Neuronal stem cell (in vitro differentiated cells): ENCODE results near the gene HOXC11.

Experiments used
- DNase-seq: peaks from one replicate; pipeline ENCODE4 v3.0.0-alpha.2; 2013; ENCODE audit warnings: low spot score
- H2AFZ ChIP-seq: one replicate; pipeline ENCODE4 v1.6.1; 2013; ENCODE audit warnings: mild to moderate bottlenecking, low read length, inconsistent platforms
- H2AK5ac ChIP-seq: 2 replicates; pipeline ENCODE4 v1.6.1; 2013; ENCODE audit warnings: low read depth, mild to moderate bottlenecking, inconsistent platforms, low read length, moderate library complexity, mixed read lengths
- H2BK120ac ChIP-seq: 2 replicates; pipeline ENCODE4 v1.6.1; 2013; ENCODE audit warnings: low read depth, mild to moderate bottlenecking, inconsistent platforms, low read length, moderate library complexity, mixed read lengths
- H2BK12ac ChIP-seq: one replicate; pipeline ENCODE4 v1.6.1; 2013; ENCODE audit warnings: low read length, inconsistent platforms
- H2BK15ac ChIP-seq: 2 replicates; pipeline ENCODE4 v1.6.1; 2013; ENCODE audit warnings: mild to moderate bottlenecking, low read length, inconsistent platforms, mixed read lengths
- H2BK5ac ChIP-seq: one replicate; pipeline ENCODE4 v1.6.1; 2013; ENCODE audit warnings: inconsistent platforms, mild to moderate bottlenecking, low read length, moderate library complexity
- H3K14ac ChIP-seq: one replicate; pipeline ENCODE4 v1.6.1; 2013; ENCODE audit warnings: low read length, inconsistent platforms
- H3K18ac ChIP-seq: 2 replicates; pipeline ENCODE4 v1.6.1; 2013; ENCODE audit warnings: low read length, inconsistent platforms
- H3K23ac ChIP-seq: 2 replicates; pipeline ENCODE4 v1.6.1; 2013; ENCODE audit warnings: low read depth, mild to moderate bottlenecking, mixed read lengths, low read length, inconsistent platforms; ENCODE audit not compliant: poor library complexity
- H3K27ac ChIP-seq: replicated peaks from 3 replicates; pipeline ENCODE4 v1.5.1; 2013; ENCODE audit warnings: low read length, inconsistent platforms
- H3K27me3 ChIP-seq, 3 experiments: 2 replicates each; pipeline ENCODE4 v1.6.1; 2013; ENCODE audit warnings: low read length in 3 of 3, mild to moderate bottlenecking in 2 of 3, inconsistent platforms in 1 of 3, low read depth in 1 of 3, mixed read lengths in 1 of 3, moderate library complexity in 1 of 3; ENCODE audit not compliant: control insufficient read depth in 3 of 3, insufficient read depth in 3 of 3
- H3K36me3 ChIP-seq, 2 donors: replicated peaks in 1 of 2; 2 replicates each; pipeline ENCODE4 v1.6.1; 2013; ENCODE audit warnings: low read length in 2 of 2; ENCODE audit not compliant: control insufficient read depth in 2 of 2, insufficient read depth in 2 of 2
- H3K4ac ChIP-seq: 2 replicates; pipeline ENCODE4 v1.6.1; 2013; ENCODE audit warnings: inconsistent platforms, mild to moderate bottlenecking, low read length, moderate library complexity
- H3K4me1 ChIP-seq, 2 donors: 1 replicate in 1 of 2; 2 replicates in 1 of 2; pipeline ENCODE4 v1.6.1; 2013; ENCODE audit warnings: low read length in 2 of 2, low read depth in 1 of 2; ENCODE audit not compliant: control insufficient read depth in 2 of 2, insufficient read depth in 1 of 2
- H3K4me2 ChIP-seq: one replicate; pipeline ENCODE4 v1.6.1; 2013; ENCODE audit warnings: mild to moderate bottlenecking, low read length, inconsistent platforms; ENCODE audit not compliant: insufficient read depth, poor library complexity, severe bottlenecking
- H3K4me3 ChIP-seq, 2 donors: 2 replicates each; pipeline ENCODE4 v1.5.1; 2013; ENCODE audit warnings: low read length in 2 of 2, mild to moderate bottlenecking in 2 of 2, inconsistent platforms in 1 of 2, moderate library complexity in 1 of 2
- H3K79me1 ChIP-seq: one replicate; pipeline ENCODE4 v1.6.1; 2013; ENCODE audit warnings: low read depth, mild to moderate bottlenecking, inconsistent platforms, low read length, moderate library complexity
- H3K9ac ChIP-seq: one replicate; pipeline ENCODE4 v1.6.1; 2013; ENCODE audit warnings: mild to moderate bottlenecking, low read depth, low read length, inconsistent platforms; ENCODE audit not compliant: poor library complexity
- H3K9me3 ChIP-seq, 2 donors: replicated peaks in 1 of 2; 2 replicates each; pipeline versions ENCODE3 to v1.6.1; 2013; ENCODE audit warnings: low read length in 2 of 2, mild to moderate bottlenecking in 2 of 2, inconsistent platforms in 1 of 2, low read depth in 1 of 2, mixed read lengths in 1 of 2, moderate library complexity in 1 of 2; ENCODE audit not compliant: control insufficient read depth in 2 of 2, insufficient read depth in 1 of 2
- H4K8ac ChIP-seq: one replicate; pipeline ENCODE4 v1.6.1; 2013; ENCODE audit warnings: low read depth, mild to moderate bottlenecking, inconsistent platforms, low read length, moderate library complexity
- H4K91ac ChIP-seq: one replicate; pipeline ENCODE4 v1.6.1; 2013; ENCODE audit warnings: low read length, low read depth, mild to moderate bottlenecking, inconsistent platforms; ENCODE audit not compliant: poor library complexity
- WGBS, 2 donors: extraction: QIAGEN DNeasy Blood & Tissue Kit; methylation state at CpG; one replicate each; pipeline ENCODE4 v1.1.7; 2013; ENCODE audit warnings: missing lambda C conversion rate in 2 of 2, mixed read lengths in 1 of 2; ENCODE audit not compliant: insufficient read length in 2 of 2, insufficient replicate concordance in 1 of 2; ENCODE audit errors: extremely low coverage in 2 of 2; 5-methylcytosine and 5-hydroxymethylcytosine counted together

HOXC11 gene

GRCh38 chr12:53983568-53983949 is 10.6 kb downstream of the HOXC11 start:
- Histone ChIP-seq H3K36me3 (no peaks in the 10 kb centered on the region), H3K27ac (no peak overlapping the region), H2AFZ (no peak overlapping the region), H3K4ac (no peak overlapping the region), H3K18ac (no peak overlapping the region), H2BK120ac (no peak overlapping the region), H3K4me1 (peaks cover 0 to 3% of the 10 kb centered on the region in 2 donors), H3K9ac (no peak overlapping the region), H3K27me3 (peaks cover 56 to 99% (median 98%) of the 10 kb centered on the region in 3 experiments), H2BK12ac (no peak overlapping the region), H3K4me2 (no peak overlapping the region), H3K79me1 (no peaks in the 10 kb centered on the region), H3K14ac (no peak overlapping the region), H3K9me3 (peaks cover 0 to 17% of the 10 kb centered on the region in 2 donors), H2BK15ac (no peak overlapping the region), H4K8ac (no peak overlapping the region), H2AK5ac (no peak overlapping the region), H3K23ac (no peak overlapping the region), H3K4me3 (no peak overlapping the region), H2BK5ac (no peak overlapping the region), H4K91ac (no peak overlapping the region)
- no peak for DNase-seq
- WGBS, 2 donors = no CpG with 5 or more reads among the region's 17 CpGs

GRCh38 chr12:53983950-53984572 is 11.1 kb downstream of the HOXC11 start:
- H3K14ac ChIP-seq = no peak overlapping the region
- H4K8ac ChIP-seq = no peak overlapping the region
- peaks cover 0 to 17% of the 10 kb centered on the region in 2 donors for H3K9me3 ChIP-seq
- H3K27me3 ChIP-seq = peaks cover 55 to 99% (median 98%) of the 10 kb centered on the region in 3 experiments
- no peaks in the 10 kb centered on the region for H3K36me3 ChIP-seq
- no peak overlapping the region for H2AFZ ChIP-seq
- no peak overlapping the region for H2BK12ac ChIP-seq
- no peak overlapping the region for H2BK15ac ChIP-seq
- no peak overlapping the region for H3K4me3 ChIP-seq
- H3K4me2 ChIP-seq = no peak overlapping the region
- no peak overlapping the region for H3K23ac ChIP-seq
- no peak overlapping the region for H3K27ac ChIP-seq
- no peak overlapping the region for H3K18ac ChIP-seq
- no peak overlapping the region for H3K4ac ChIP-seq
- H2AK5ac ChIP-seq = no peak overlapping the region
- no peak overlapping the region for H4K91ac ChIP-seq
- H2BK120ac ChIP-seq = no peak overlapping the region
- WGBS, 2 donors = no CpG with 5 or more reads among the region's 30 CpGs
- DNase-seq = no peak
- H2BK5ac ChIP-seq = no peak overlapping the region
- H3K4me1 ChIP-seq = peaks cover 0 to 3% of the 10 kb centered on the region in 2 donors
- H3K9ac ChIP-seq = no peak overlapping the region
- no peaks in the 10 kb centered on the region for H3K79me1 ChIP-seq

- Histone ChIP-seq H2AFZ (peak within 1 kb of the TSS; percentile 71), H3K79me1 (no peaks in the 10 kb centered on the region), H3K18ac (no peak within 1 kb of the TSS), H4K8ac (no peak within 1 kb of the TSS), H3K9me3 (peaks cover 0 to 17% of the 10 kb centered on the region in 2 donors), H3K14ac (no peak within 1 kb of the TSS), H3K36me3 (no peaks in the 10 kb centered on the region), H3K9ac (no peak within 1 kb of the TSS), H4K91ac (no peak within 1 kb of the TSS), H2BK12ac (no peak within 1 kb of the TSS), H3K4ac (no peak within 1 kb of the TSS), H3K4me3 (no peak within 1 kb of the TSS), H2BK5ac (no peak within 1 kb of the TSS), H3K27me3 (peaks cover 60 to 99% (median 98%) of the 10 kb centered on the region in 3 experiments), H2AK5ac (no peak within 1 kb of the TSS), H2BK15ac (no peak within 1 kb of the TSS), H2BK120ac (no peak within 1 kb of the TSS), H3K27ac (no peak within 1 kb of the TSS), H3K4me1 (peaks cover 0 to 3% of the 10 kb centered on the region in 2 donors), H3K4me2 (no peak within 1 kb of the TSS), H3K23ac (peak within 1 kb of the TSS; percentile 56)
- no peak for DNase-seq
- no CpG with 5 or more reads among the region's 55 CpGs for WGBS, 2 donors
These were observed 12.2 kb downstream of the HOXC11 start, which contains the start of gene HOXC10 for GRCh38 chr12:53984901-53985691. HOXC10 (plus strand) TSS chr12:53985146; CDS start chr12:53985260, 114 bp downstream.

GRCh38 chr12:53985692-53985993 is 12.7 kb downstream of the HOXC11 start:
- Histone ChIP-seq H4K91ac (no peak overlapping the region), H2BK15ac (no peak overlapping the region), H4K8ac (no peak overlapping the region), H3K27ac (no peak overlapping the region), H3K36me3 (no peaks in the 10 kb centered on the region), H2BK12ac (no peak overlapping the region), H2BK120ac (no peak overlapping the region), H3K14ac (no peak overlapping the region), H3K18ac (no peak overlapping the region), H3K9ac (no peak overlapping the region), H2BK5ac (no peak overlapping the region), H3K4me1 (peaks cover 0 to 3% of the 10 kb centered on the region in 2 donors), H3K9me3 (peaks cover 0 to 17% of the 10 kb centered on the region in 2 donors), H3K4me3 (no peak overlapping the region), H2AK5ac (no peak overlapping the region), H3K4ac (no peak overlapping the region), H3K4me2 (no peak overlapping the region), H3K27me3 (peaks cover 61 to 100% (median 99%) of the 10 kb centered on the region in 3 experiments), H3K23ac (peak overlapping the region; percentile 56), H2AFZ (peak overlapping the region; percentile 71), H3K79me1 (no peaks in the 10 kb centered on the region)
- no CpG with 5 or more reads among the region's 21 CpGs for WGBS, 2 donors
- no peak for DNase-seq
